ENCODE results near the gene ASF1A.

DNA sequence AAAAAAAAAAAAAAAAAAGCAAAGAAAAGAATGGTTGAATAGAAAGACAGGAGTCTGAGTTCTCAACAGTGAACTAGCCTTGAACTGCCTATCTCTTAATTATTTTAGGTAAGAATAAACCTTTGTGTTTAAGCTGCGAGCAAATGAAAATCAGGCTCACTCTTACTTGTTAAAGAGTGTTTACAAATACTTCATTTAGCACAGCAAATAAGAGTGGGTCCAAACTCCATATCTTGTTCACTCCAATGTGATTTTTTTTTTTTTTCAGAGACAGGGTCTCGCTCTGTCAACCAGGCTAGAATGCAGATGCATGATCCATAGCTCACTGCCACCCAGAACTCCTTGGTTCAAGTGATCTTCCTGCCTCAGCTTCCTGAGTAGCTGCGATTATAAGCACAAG, 29.1 kb downstream of the ASF1A start:
- TF ChIP-seq, protein P1, sequence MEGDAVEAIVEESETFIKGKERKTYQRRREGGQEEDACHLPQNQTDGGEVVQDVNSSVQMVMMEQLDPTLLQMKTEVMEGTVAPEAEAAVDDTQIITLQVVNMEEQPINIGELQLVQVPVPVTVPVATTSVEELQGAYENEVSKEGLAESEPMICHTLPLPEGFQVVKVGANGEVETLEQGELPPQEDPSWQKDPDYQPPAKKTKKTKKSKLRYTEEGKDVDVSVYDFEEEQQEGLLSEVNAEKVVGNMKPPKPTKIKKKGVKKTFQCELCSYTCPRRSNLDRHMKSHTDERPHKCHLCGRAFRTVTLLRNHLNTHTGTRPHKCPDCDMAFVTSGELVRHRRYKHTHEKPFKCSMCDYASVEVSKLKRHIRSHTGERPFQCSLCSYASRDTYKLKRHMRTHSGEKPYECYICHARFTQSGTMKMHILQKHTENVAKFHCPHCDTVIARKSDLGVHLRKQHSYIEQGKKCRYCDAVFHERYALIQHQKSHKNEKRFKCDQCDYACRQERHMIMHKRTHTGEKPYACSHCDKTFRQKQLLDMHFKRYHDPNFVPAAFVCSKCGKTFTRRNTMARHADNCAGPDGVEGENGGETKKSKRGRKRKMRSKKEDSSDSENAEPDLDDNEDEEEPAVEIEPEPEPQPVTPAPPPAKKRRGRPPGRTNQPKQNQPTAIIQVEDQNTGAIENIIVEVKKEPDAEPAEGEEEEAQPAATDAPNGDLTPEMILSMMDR (IDR thresholded peaks at IDR 0.05) = no peak
- no peak for TF ChIP-seq POLR2A (IDR thresholded peaks at IDR 0.05)

Measured in heart left ventricle (tissue), 13 donors.